ENCODE measurements around the gene STPG3. TPM values are rescaled to one million over a fixed set of nuclear protein-coding genes. Genes with fewer than 3 reads are reported as not detected.

The STPG3 gene
- not detected in 2 replicates for polyA plus RNA-seq

GRCh38 chr9:137251194-137251461, at the start of gene STPG3:
Gene STPG3 (plus strand): TSS chr9:137251286. CDS start chr9:137251287, 1 bp downstream.

GRCh38 chr9:137205126-137206069, 45.7 kb upstream of the STPG3 start, which contains the start of the genes NDOR1 and TMEM203:
Gene NDOR1 (plus strand): TSS chr9:137205700. CDS start chr9:137205778, 78 bp downstream.
Gene TMEM203 (minus strand): TSS chr9:137205648. CDS start chr9:137205414, 234 bp downstream.

GRCh38 chr9:137222190-137223077, 28.7 kb upstream of the STPG3 start, which contains the start of gene RNF208:
Gene RNF208 (minus strand): TSS chr9:137222240. CDS start chr9:137221212, 1,028 bp downstream.

GRCh38 chr9:137224830-137225694, 26.0 kb upstream of the STPG3 start, which contains the start of gene CYSRT1:
Gene CYSRT1 (plus strand): TSS chr9:137225174. CDS start chr9:137225622, 448 bp downstream.

GRCh38 chr9:137227054-137227852, 23.8 kb upstream of the STPG3 start, which contains the start of gene RNF224:
Gene RNF224 (plus strand): TSS chr9:137227502. CDS start chr9:137228336, 834 bp downstream.

GRCh38 chr9:137230705-137231371, 20.2 kb upstream of the STPG3 start, which contains the start of gene SLC34A3:
Gene SLC34A3 (plus strand): TSS chr9:137230901. CDS start chr9:137231703, 802 bp downstream.

GRCh38 chr9:137240841-137241489, 10.1 kb upstream of the STPG3 start, which contains the start of gene TUBB4B:
Gene TUBB4B (plus strand): TSS chr9:137241287. CDS start chr9:137241361, 74 bp downstream.

GRCh38 chr9:137254624-137255447, 3.8 kb downstream of the STPG3 start, which contains the start of gene NELFB:
Gene NELFB (plus strand): TSS chr9:137255327.

GRCh38 chr9:137277329-137278041, 26.4 kb downstream of the STPG3 start, which contains the start of gene TOR4A:
Gene TOR4A (plus strand): TSS chr9:137277726. CDS start chr9:137278690, 964 bp downstream.

GRCh38 chr9:137302118-137302448, 51.0 kb downstream of the STPG3 start, which contains the start of gene NRARP:
Gene NRARP (minus strand): TSS chr9:137302271. CDS start chr9:137301928, 343 bp downstream.

Other genes starting within 250 kb of the STPG3 start
- gene ABCA2, start 223.0 kb upstream of the STPG3 start, polyA plus RNA-seq, result 0.60 and 0.74 TPM in 2 replicates
- gene FUT7, start 219.2 kb upstream of the STPG3 start, polyA plus RNA-seq, result not detected in 2 replicates
- gene NPDC1, start 205.1 kb upstream of the STPG3 start, polyA plus RNA-seq, result 10.3 and 19.0 TPM in 2 replicates
- gene ENTPD2, start 197.2 kb upstream of the STPG3 start, polyA plus RNA-seq, result not detected in 2 replicates
- 0.24 TPM in 1 of 2 replicates, not detected in the other for gene SAPCD2, start 180.7 kb upstream of the STPG3 start, polyA plus RNA-seq
- gene UAP1L1, start 173.8 kb upstream of the STPG3 start, polyA plus RNA-seq, result not detected in 2 replicates
- 5.7 and 15.4 TPM in 2 replicates for gene MAN1B1, start 164.3 kb upstream of the STPG3 start, polyA plus RNA-seq
- gene DPP7, start 136.6 kb upstream of the STPG3 start, polyA plus RNA-seq, result 9.9 and 22.2 TPM in 2 replicates
- 21.4 and 26.3 TPM in 2 replicates for gene GRIN1, start 112.1 kb upstream of the STPG3 start, polyA plus RNA-seq
- gene LRRC26, start 81.2 kb upstream of the STPG3 start, polyA plus RNA-seq, result not detected in 2 replicates
- gene TMEM210, start 79.2 kb upstream of the STPG3 start, polyA plus RNA-seq, result not detected in 2 replicates
- gene ANAPC2, start 62.7 kb upstream of the STPG3 start, polyA plus RNA-seq, result 0.71 TPM in 1 of 2 replicates, not detected in the other
- 7.4 and 25.2 TPM in 2 replicates for gene SSNA1, start 62.6 kb upstream of the STPG3 start, polyA plus RNA-seq
- 0.44 and 0.99 TPM in 2 replicates for gene TPRN, start 50.5 kb upstream of the STPG3 start, polyA plus RNA-seq
- 21.0 and 30.3 TPM in 2 replicates for gene TMEM203, start 45.6 kb upstream of the STPG3 start, polyA plus RNA-seq
- 0.10 and 0.11 TPM in 2 replicates for gene NDOR1, start 45.6 kb upstream of the STPG3 start, polyA plus RNA-seq
- 2.6 and 5.0 TPM in 2 replicates for gene RNF208, start 29.0 kb upstream of the STPG3 start, polyA plus RNA-seq
- 0.26 TPM in 1 of 2 replicates, not detected in the other for gene CYSRT1, start 26.1 kb upstream of the STPG3 start, polyA plus RNA-seq
- gene RNF224, start 23.8 kb upstream of the STPG3 start, polyA plus RNA-seq, result not detected in 2 replicates
- not detected in 2 replicates for gene SLC34A3, start 20.4 kb upstream of the STPG3 start, polyA plus RNA-seq
- 94.6 and 103 TPM in 2 replicates for gene TUBB4B, start 10.0 kb upstream of the STPG3 start, polyA plus RNA-seq
- 0.38 and 1.0 TPM in 2 replicates for gene NELFB, start 4.0 kb downstream of the STPG3 start, polyA plus RNA-seq
- not detected in 2 replicates for gene TOR4A, start 26.4 kb downstream of the STPG3 start, polyA plus RNA-seq
- not detected in 2 replicates for gene NRARP, start 51.0 kb downstream of the STPG3 start, polyA plus RNA-seq
- gene EXD3, start 171.9 kb downstream of the STPG3 start, polyA plus RNA-seq, result 1.2 TPM in 1 of 2 replicates, not detected in the other
- not detected in 2 replicates for gene NOXA1, start 172.1 kb downstream of the STPG3 start, polyA plus RNA-seq
- gene ENTPD8, start 190.1 kb downstream of the STPG3 start, polyA plus RNA-seq, result not detected in 2 replicates
- gene NSMF, start 208.0 kb downstream of the STPG3 start, polyA plus RNA-seq, result 0.07 and 0.43 TPM in 2 replicates